DND-41 (cell line): ENCODE data around the gene FAM3D.

Experiments
- CTCF ChIP-seq: IDR thresholded peaks from 2 replicates; pipeline ENCODE4 v1.5.1; 2012; ENCODE audit warnings: borderline replicate concordance, low read length, moderate library complexity, mild to moderate bottlenecking; ENCODE audit not compliant: poor library complexity, severe bottlenecking; ENCODE audit errors: extremely low read depth
- EZH2 ChIP-seq: IDR thresholded peaks from 3 replicates; pipeline ENCODE4 v1.6.1; 2012; ENCODE audit warnings: borderline replicate concordance, low read depth, mild to moderate bottlenecking, moderate library complexity, low read length, inconsistent platforms; ENCODE audit not compliant: severe bottlenecking

GRCh38 chr3:58713715-58714401 is 47.3 kb upstream of the FAM3D start:
- TF ChIP-seq CTCF (no peak), EZH2 (no peak)
